ENCODE measurements around the gene EFL1.

- TF ChIP-seq POLR2A (IDR thresholded peaks at IDR 0.05) (no peak), CTCF (IDR thresholded peaks at IDR 0.05) (no peak)
Observed at GRCh38 chr15:82130248-82130647, 132.3 kb downstream of the EFL1 start.
